Hepatocyte (in vitro differentiated cells): ENCODE data around the gene PGLYRP4.

Experiments used
- CTCF ChIP-seq: fragments of 200-600 bp; sonication (generic); IDR thresholded peaks from 2 replicates; pipeline ENCODE4 v1.5.1; 2016; ENCODE audit warnings: antibody characterized with exemption, mild to moderate bottlenecking; ENCODE audit not compliant: poor library complexity
- EZH2 ChIP-seq: fragments of 200-600 bp; sonication (generic); IDR thresholded peaks from 2 replicates; pipeline ENCODE4 v1.6.1; 2016; ENCODE audit warnings: antibody characterized with exemption, mild to moderate bottlenecking, borderline replicate concordance
- EZH2phosphoT487 ChIP-seq: fragments of 200-600 bp; sonication (generic); IDR thresholded peaks from one replicate; pipeline ENCODE4 v1.6.1; 2018; ENCODE audit warnings: antibody characterized with exemption, mild to moderate bottlenecking, low read depth, moderate library complexity; ENCODE audit not compliant: unreplicated experiment, severe bottlenecking

GRCh38 chr1:153359241-153359640 is 10.6 kb upstream of the PGLYRP4 start:
- TF ChIP-seq CTCF: no peak
- TF ChIP-seq EZH2: no peak
- TF ChIP-seq EZH2phosphoT487: no peak
